Stimulated activated CD4-positive, alpha-beta T cell treated with anti-CD3 and anti-CD28 coated beads, Interleukin-15, amount 100 ng/mL, for 1 hour (primary cell): ENCODE measurements around the gene CDH13.

Source experiments
- DNase-seq, 2 donors: peaks; one replicate each; pipeline ENCODE4 v3.0.0-alpha.2; 2020; ENCODE audit warnings: low read depth in 1 of 2, low spot score in 1 of 2

Gene CDH13

DNA sequence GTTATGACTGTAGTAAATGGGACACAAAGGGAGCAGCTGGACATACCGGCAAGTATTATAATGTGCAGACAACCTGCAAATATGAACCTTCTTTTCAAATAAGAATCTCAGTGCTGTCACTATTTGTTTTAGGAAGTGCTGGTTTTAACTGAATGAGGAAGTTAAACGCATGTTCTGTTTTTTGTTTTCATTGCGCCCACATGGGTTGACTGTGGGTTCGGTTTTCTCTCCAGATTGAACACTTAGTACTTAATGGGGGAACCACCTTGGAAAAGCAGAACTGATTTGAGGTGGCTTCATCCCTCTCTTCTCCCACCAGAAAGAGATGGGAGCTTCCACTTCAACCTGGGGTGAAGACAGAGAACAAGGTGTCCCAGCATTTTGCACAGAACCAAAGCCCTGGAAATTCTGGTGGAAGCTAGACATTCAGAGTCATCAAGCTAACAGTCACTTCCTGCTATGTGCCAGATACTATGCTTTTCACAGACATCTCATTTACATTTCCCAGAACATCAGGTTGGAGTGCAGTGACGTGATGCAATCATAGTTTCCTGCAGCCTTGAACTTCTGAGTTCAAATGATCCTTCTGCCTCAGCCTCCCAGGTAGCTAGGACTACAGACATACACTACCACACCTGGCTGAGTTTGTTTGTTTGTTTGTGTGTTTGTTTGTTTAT is 149.8 kb downstream of the CDH13 start:
- no peak for DNase-seq

DNA sequence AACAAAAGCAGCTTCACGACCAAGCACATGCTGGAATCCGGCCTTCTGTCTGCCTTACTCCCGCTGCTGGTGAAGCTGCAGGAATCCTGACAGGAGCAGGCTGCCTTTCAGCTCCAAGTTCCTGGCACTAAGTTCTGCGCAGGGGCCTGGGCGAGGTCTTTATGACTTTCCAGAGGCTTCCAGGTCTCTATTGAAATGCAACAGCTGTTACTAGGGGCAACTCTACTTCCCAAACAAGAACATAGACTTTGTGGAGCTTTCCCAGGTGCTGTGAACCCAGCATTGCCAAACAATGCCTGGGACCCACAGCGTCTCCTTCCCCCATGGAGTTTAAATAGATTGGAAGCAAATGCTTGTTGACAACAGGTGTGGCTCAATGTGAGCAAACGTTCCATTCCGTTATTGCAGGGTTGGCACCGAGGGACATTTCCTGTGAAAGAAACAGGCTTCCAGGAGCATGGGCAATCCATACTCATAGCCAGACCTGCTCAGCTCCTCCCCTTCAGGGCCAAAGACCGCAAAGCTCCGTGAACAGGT is 156.0 kb downstream of the CDH13 start:
- no peak for DNase-seq

DNA sequence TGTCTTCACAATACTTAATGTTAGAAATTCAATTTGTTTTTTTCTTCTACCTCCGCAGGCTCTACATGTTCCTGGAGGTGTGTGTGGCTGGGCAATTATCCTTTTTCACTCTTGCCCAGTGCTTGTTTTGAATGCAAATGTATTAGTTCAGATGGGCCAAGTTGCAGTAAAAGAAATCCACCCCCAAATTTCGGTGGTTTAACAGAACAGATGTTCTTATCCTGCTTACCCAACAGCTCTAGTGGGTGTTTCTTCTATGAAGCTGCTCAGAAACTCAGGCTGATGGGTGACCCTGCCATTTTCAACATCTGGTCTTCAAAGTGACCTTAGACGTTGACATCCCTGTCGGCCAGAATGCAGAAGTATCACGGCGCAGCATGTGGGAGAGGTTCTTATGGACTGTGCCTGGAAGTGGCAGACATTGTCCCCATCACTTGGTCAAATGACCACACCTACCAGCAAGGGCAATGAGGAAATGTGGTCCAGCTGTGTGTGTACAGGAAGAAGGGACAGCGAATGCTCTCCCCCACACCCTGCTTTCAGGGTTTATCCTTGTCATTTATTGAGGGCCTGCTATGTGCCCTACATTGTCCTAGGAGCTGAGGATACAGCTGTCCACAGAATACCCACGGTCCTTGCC is 157.3 kb downstream of the CDH13 start:
- DNase-seq: no peak

DNA sequence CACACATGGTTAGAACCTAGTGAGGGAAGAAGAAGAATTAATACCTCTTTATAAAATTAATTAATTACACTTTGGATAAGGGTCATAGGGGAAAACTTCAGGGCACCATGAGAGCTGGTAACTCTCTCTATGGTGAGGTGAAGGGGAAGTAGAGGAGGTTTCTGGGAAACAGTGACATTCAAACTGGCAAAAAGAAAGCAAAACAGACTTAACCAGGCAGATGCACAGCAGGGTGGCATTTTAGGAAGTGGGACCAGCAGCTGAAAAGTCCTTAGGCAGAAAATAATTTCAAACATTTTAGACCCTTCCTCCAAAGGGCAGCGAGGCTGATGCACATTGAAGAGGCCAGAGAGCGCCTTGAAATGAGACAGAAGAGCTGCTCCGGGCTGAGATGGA is 157.8 kb downstream of the CDH13 start:
- no peak for DNase-seq

DNA sequence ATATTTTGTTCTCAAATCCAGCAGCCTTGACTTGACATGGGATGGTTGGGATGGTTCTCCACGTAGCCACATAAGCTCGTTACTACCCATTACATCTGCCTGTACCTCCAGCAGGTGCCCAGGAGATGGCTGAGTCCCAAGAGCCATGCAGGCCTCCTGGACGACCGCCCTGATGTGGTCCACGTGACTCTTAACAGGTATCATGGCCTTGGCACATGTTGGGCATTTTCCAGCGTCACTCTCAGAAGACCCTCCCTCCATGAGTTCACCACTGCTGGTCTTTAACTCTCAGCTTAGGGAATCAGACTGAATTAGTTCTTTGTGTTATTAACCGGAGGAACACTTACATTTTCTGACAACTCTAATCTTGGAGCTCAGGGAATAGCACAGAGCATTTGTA is 161.5 kb downstream of the CDH13 start:
- DNase-seq: no peak

DNA sequence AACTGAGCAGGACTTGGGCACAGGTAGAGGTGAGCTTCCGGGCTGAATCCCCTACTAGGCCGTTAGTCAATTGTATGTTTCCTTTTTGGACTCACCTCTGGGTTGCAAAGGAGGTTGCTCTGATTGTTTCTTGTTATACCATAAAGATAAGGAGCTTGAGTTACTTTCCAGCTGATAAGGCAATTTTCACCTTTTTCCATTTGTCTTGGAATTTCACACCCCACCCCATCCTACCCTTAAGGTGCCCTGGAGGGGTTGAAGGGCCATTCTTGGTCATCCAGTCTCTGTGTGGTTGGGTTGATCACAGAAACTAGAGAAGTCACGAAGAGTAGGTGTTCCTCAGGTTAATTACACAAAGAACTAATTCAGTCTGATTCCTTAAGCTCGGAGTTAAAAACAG is 162.2 kb downstream of the CDH13 start:
- no peak for DNase-seq

DNA sequence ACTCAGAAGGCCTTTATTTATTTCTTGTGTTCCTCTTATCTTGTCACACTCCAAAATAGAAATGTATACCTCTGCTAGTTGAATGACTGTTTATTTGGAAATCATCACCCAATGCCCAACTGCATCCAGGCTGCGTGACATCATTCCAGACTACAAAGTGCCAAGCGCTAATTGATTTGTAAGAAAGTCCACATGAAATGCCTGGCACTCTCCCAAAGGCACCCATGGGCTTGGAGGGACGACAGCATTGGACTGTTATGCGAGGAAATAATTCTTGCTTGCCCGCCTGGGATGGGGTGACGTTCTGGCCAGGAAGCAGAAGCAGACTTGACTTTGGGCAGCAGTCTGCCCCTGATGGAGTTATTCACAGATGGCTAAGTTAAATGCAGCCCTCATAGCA is 165.9 kb downstream of the CDH13 start:
- DNase-seq: no peak

DNA sequence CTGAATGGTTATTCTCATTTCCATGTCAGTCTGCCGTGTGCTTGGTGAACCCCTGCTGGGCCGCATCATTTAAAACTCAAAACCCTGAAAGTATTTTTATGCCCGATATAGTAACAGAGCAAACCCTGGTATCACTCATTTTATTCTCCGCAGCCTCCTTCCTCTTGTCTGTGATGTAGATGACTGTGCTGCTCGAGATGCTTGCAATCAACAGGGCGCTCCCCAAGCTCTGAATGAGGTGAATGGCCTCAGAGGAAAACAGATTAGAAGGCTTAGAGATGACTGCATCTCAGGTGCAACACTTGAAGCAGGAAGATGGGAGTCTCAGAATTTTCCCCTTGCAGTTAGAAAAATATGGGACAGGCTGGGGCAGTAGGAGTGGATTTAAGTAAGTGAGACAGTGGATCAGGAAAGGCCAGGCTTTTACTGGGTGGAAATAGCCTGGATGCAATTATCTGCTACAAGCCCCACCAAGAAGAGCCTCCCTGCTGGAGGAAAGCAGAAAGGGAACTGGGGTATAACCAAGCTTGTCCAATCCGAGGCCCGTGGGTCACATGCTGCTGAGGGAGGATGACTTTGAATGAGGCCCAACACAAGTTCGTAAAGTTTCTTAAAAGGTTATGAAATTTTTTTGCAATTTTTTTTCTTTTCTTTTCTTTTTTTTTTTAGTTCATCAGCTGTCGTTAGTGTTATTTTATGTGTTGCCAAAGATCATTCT is 166.9 kb downstream of the CDH13 start:
- no peak for DNase-seq

DNA sequence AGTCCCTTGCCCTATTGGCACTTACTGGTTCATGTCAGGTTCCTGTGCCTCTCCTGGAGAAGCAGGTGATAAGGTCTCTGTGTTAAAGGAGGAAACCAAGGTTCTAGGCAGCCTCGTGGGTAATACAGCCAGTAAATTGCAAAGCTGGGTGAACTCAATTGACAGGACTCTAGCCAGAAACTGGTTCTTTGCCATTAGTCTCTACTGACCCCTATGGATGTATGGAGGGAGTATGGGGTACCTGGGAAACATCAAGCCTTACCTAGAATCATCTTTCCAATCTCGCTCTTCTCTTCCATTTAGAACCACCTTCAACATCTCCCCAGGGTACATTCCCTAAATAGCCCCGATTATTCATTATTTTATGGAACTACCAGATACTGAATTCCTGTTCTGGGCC is 169.3 kb downstream of the CDH13 start:
- no peak for DNase-seq

DNA sequence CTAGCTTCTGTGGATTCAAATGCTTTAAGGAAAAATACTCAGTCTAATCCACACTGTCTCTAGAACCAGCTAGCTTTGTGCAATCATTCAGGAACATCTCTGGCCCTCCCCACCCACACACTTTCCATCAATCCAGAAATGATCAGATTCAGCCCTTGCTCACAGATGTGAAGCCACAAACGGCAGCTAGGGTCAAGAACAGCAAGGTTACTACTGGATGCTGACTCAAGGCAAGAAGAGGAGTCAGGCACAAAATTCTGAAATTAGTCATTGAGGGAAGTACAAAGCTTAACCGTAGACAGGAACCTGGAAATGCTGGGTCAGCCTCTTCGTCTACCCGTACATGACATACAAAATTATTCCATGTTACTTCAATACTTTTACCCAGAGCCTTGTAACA is 174.6 kb downstream of the CDH13 start:
- DNase-seq: no peak

DNA sequence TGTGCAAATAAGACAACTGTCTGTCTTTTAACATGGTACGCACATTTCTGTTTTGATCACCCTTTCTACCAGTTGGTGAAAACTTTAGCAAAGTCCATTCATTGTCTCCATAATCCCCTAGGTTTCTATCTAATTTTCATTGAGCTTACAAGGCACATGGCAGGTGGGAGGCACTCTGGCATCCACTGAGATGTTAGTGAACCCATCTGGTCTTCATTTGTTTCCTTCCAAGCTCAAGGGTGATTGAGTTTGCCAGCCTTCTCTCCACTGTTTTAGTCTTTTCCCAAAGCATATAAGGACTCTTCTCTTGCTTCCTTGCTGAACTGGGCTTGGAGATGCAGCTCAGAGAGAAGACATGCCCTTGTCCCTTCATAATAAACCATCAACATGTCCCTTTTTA is 179.1 kb downstream of the CDH13 start:
- DNase-seq: no peak

DNA sequence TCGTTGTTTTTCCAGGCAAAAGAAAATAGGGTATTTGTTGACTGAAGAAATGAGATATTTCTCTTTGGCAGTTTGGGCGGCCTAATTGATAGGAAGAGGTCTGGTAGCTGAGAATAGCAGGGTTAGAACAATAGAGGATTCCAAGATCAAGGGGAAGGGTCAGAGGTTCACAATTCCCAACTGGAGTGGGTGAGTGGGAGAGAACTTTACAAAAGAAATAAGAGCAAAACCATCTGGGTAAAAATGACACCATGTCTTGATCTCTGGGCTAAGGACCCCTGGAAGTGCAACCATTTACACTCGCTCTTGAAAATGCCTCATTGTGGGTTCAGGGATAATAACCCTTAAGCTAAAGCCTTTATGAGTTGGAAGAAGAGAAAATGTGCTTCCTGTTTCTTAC is 180.5 kb downstream of the CDH13 start:
- DNase-seq: no peak

DNA sequence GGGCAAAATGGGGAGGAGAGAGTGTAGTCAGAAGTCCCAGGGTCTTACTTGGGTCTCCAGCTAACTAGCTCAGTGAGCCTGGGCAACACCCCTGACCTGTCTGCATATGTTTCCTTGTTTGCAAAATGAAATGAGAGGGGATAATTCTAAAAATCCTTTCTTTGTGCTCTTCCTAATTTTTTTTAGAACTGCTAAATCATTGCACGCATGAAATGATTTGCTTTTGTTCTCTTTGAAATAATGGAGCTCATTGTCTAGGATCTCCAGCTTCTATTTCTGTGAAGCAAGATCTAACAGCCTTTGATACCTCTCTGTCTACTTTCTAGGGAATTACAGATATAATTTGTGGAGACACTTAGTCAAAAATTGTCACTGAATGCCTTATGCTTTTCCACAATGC is 181.3 kb downstream of the CDH13 start:
- DNase-seq: no peak

DNA sequence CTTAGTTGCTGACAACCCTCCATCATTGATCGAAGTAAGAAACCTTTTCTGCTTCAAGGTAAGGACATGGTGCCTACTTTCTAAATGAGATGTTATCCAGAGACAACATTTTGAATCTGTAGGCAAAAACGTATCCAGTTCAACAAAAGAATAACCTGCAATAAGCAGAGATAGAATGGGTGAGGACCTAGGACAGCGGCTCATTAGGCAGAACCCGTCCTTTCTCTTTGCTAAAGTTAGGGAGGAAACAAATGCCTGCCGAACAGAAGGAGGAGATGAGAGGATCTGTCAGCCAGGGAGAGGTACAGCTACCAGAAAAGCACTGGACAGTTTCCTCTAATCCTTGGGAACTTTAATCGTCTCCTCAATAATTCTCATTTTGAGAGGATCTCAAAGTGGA is 183.3 kb downstream of the CDH13 start:
- DNase-seq: no peak

DNA sequence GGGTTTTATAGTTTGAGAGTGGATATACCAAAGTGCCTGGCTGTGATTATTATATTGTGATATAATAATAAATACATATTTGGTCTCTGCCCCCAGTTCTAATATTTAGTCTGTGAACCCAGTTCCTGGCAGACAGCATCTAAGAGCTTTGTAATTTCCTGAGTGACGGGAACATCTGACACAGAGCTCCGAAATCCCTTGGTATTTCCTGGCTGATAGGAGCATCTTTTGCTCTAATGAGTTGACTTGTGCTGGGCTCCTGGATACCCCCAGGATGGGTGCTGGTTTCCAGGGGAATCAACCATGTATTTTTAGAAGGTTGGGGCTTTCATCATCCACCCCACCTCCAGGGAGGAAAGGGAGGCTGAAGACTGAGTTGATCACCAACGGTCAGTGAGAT is 187.3 kb downstream of the CDH13 start:
- no peak for DNase-seq

DNA sequence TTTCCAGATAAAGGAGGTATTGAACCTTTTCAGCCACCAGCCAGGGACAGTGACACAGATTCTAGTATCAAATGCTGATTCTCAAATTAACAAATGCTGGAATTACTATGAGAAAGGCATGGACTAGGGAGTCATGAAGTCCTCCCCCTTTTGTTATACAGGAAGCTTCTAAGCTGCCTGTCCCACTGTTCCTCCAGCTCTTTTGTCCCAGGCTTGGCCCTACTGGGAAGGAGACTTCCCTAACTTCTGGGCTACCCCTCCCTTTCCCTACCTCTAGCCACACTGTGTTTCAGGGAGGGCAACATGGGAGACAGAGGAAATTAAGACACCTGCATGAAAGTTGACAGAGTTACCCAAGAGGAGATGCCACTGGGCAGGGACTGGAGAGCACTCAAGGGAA is 192.5 kb downstream of the CDH13 start:
- no peak for DNase-seq

DNA sequence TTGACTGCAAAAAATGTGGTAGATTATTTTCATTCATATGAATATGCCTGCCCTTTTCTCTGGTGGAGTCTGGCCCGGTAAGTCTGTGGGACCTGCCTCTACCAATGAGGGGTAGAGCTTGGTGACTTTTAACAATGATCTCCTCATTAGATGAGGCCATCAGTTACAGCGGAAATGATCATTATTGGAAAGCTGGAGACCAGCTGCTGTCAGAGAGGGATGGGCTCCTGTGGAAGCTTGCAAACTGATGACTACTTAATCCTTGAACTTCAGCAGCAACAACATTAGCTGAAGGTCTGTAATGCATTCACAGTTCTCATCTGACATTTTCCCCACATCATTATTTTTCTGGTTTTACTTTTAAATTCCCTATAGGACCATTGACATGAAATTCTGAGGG is 194.1 kb downstream of the CDH13 start:
- no peak for DNase-seq

DNA sequence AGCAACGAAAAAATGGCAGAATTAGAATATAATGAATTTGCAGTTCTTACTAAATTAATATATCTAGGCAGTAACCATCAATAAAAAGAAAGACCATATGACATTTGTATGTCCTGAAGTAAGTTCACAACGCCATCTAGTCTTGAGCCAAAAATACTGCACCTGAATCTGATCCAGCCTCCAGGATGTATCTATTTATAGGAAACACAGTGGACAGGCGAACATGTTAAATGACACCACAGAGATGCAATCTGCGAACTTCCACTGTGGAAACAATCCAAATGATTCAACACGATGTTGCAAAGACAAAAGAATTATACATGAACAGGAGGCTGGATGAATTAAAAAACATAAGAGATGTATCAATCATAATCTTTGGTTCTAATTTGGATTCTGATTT is 197.6 kb downstream of the CDH13 start:
- no peak for DNase-seq

DNA sequence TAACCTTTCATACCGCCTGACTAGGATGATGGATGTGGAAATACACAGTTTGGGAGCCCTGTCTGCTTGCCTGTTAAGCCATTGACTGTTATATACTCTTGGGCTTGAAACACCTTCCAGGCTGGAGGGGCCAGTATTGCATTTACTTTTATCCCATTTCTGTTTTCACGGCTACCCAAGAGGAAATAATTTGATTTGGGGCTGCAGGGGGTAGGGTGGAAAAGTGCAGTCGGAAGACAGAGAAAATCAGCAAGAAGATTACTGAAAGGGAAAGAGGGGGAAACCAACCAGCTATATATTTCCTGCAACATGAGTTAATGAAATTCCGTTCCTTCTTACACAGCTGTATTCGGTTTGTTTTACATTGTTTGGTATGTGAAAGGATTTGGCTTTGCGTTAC is 202.5 kb downstream of the CDH13 start:
- DNase-seq: no peak

DNA sequence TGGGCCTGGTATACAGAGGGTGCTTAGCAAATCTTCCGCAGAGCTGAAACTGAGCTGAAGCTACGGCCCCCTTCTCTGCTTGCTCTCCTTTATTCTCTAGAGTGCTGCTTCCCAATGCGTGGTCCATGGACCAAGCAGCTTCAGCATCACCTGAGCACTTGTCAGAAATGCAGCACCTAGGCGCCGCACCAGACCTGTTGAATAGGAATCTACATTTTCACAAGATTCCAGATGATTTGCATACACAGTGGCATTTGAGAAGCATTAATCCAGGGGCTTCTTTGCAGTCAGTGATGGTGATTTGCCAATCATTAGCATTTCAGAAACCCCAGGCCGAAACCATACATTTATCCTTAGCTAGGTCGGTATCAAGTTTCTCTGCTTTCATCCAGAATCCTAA is 204.2 kb downstream of the CDH13 start:
- DNase-seq: no peak

DNA sequence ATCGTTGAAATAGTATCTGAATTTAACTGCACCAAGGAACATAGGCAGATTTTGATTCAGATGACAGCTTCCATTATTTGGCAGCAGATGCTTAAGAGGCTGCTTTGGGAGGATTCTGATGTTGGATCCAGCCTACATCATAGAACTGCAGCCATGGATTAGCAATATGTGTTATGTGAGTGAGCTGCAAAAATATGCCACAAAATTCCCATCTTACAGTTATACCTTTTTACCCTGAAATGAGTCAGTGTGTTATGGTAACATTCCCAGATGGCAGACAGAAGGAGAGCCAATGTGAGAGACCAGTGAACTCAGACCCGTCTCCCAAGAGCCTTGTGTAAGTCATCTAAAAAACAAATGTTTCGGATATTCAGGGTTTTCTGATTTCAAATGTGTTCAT is 206.1 kb downstream of the CDH13 start:
- DNase-seq: no peak

DNA sequence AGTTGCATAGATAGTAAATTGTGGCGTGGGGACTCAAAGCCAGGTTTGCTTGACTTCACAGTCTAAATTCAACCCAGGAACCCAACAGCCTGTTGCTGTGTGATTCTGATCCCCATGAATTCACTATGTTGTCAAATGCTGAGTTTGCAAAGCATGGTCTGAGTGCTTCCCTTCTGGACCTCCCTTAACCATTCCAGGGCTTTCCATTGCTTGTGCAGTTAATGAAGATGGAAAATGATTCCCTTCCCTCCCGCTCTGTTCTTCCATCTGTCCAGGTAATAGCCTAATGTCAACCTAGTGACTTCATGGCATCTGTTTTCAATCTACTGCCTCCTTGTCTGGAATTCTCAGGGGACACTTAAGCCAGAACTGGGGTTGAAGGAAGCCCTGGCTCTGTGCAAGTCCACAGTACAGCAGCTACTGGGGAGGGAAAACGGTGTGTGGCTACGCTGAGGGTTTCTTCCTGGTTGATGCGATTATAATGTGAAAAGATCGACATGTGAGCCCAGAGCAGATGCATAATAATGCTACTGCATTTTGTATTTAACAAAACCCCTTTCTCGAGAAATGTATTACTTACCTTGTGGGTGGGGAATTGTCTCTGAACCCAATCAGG is 206.7 kb downstream of the CDH13 start:
- DNase-seq: no peak
